ENCODE data around the gene OR52W1.

The OR52W1 gene

GRCh38 chr11:6199174-6199810 lies at the start of gene OR52W1:
Gene OR52W1, plus strand, starts transcription at chr11:6199224. Its CDS starts 0 bp downstream, at chr11:6199224.
- no peak for DNase-seq (ENCODE audit: low read depth in 1 of 2, low spot score in 1 of 2)

GRCh38 chr11:6151117-6151516 lies 47.9 kb upstream of the OR52W1 start:
- no peak for DNase-seq (ENCODE audit: low read depth in 1 of 2, low spot score in 1 of 2)

GRCh38 chr11:6152126-6152525 lies 46.9 kb upstream of the OR52W1 start:
- DNase-seq (ENCODE audit: low read depth in 1 of 2, low spot score in 1 of 2), result no peak

- DNase-seq (ENCODE audit: low read depth in 1 of 2, low spot score in 1 of 2), result no peak
Observed at GRCh38 chr11:6156628-6157359, 42.2 kb upstream of the OR52W1 start.

- no peak for DNase-seq (ENCODE audit: low read depth in 1 of 2, low spot score in 1 of 2)
Observed at GRCh38 chr11:6170226-6170625, 28.8 kb upstream of the OR52W1 start, which contains the start of gene OR52B2. Gene OR52B2, minus strand, starts transcription at chr11:6170326. Its CDS starts 0 bp downstream, at chr11:6170326.

- no peak for DNase-seq (ENCODE audit: low read depth in 1 of 2, low spot score in 1 of 2)
Observed at GRCh38 chr11:6175440-6175839, 23.6 kb upstream of the OR52W1 start.

GRCh38 chr11:6191742-6192141 lies 7.3 kb upstream of the OR52W1 start:
- no peak for DNase-seq (ENCODE audit: low read depth in 1 of 2, low spot score in 1 of 2)

- DNase-seq (ENCODE audit: low read depth in 1 of 2, low spot score in 1 of 2), result no peak
Observed at GRCh38 chr11:6194065-6194581, 4.9 kb upstream of the OR52W1 start.

GRCh38 chr11:6196396-6196795 lies 2.6 kb upstream of the OR52W1 start:
- DNase-seq (ENCODE audit: low read depth in 1 of 2, low spot score in 1 of 2), result no peak

GRCh38 chr11:6197466-6198200 lies 1.4 kb upstream of the OR52W1 start:
- no peak for DNase-seq (ENCODE audit: low read depth in 1 of 2, low spot score in 1 of 2)

- DNase-seq (ENCODE audit: low read depth in 1 of 2, low spot score in 1 of 2), result no peak
Observed at GRCh38 chr11:6200975-6201374, 2.0 kb downstream of the OR52W1 start.

- no peak for DNase-seq (ENCODE audit: low read depth in 1 of 2, low spot score in 1 of 2)
Observed at GRCh38 chr11:6201481-6201880, 2.5 kb downstream of the OR52W1 start.

GRCh38 chr11:6202041-6202440 lies 3.0 kb downstream of the OR52W1 start:
- DNase-seq (ENCODE audit: low read depth in 1 of 2, low spot score in 1 of 2), result no peak

GRCh38 chr11:6203327-6203726 lies 4.3 kb downstream of the OR52W1 start:
- DNase-seq (ENCODE audit: low read depth in 1 of 2, low spot score in 1 of 2), result no peak

GRCh38 chr11:6204706-6205105 lies 5.7 kb downstream of the OR52W1 start:
- DNase-seq (ENCODE audit: low read depth in 1 of 2, low spot score in 1 of 2), result no peak

- no peak for DNase-seq (ENCODE audit: low read depth in 1 of 2, low spot score in 1 of 2)
Observed at GRCh38 chr11:6205366-6205765, 6.3 kb downstream of the OR52W1 start, which contains the start of gene C11orf42. Gene C11orf42, plus strand, starts transcription at chr11:6205557. Its CDS starts 59 bp downstream, at chr11:6205616.

GRCh38 chr11:6206456-6207180 lies 7.6 kb downstream of the OR52W1 start:
- no peak for DNase-seq (ENCODE audit: low read depth in 1 of 2, low spot score in 1 of 2)

GRCh38 chr11:6209801-6210200 lies 10.8 kb downstream of the OR52W1 start:
- DNase-seq (ENCODE audit: low read depth in 1 of 2, low spot score in 1 of 2), result no peak

- no peak for DNase-seq (ENCODE audit: low read depth in 1 of 2, low spot score in 1 of 2)
Observed at GRCh38 chr11:6210274-6210955, 11.4 kb downstream of the OR52W1 start.

GRCh38 chr11:6214530-6214929 lies 15.5 kb downstream of the OR52W1 start:
- no peak for DNase-seq (ENCODE audit: low read depth in 1 of 2, low spot score in 1 of 2)
